Measurements from ENCODE around the gene MINK1.
"Not testable (repeated sequence)": the region's sequence is repeated elsewhere in the genome, so short reads cannot be mapped to it uniquely, and the experiment has no call there.

The MINK1 gene

DNA sequence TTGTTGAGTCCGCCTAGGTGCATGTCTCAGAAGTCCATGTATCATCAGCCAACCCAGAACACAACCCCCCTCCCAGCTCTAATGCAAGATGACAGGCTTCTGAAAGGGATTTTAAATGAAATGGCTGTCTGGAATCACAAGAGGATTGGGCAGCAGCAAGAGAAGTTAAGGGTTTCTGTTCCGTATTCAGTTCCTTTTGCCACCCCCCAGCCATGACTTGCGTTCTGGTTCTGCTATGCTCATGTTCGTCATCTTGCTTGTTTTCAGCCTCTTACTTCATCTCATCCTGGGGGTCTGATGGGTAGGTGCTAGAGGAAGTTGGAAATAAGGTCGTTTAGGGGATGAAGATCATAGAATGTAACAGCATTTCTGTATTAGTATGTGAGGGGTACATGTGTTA is 12.0 kb downstream of the MINK1 start:
- no peak for DNase-seq (ENCODE audit: low read depth in 1 of 2, low spot score in 1 of 2)

GRCh38 chr17:4846635-4847390 is 13.7 kb downstream of the MINK1 start:
- DNase-seq (ENCODE audit: low read depth in 1 of 2, low spot score in 1 of 2), result no peak

GRCh38 chr17:4849011-4849536 is 15.9 kb downstream of the MINK1 start:
- no peak for DNase-seq (ENCODE audit: low read depth in 1 of 2, low spot score in 1 of 2)

GRCh38 chr17:4850246-4850645 is 17.1 kb downstream of the MINK1 start:
- DNase-seq (ENCODE audit: low read depth in 1 of 2, low spot score in 1 of 2), result no peak

- DNase-seq (ENCODE audit: low read depth in 1 of 2, low spot score in 1 of 2), result no peak
Observed at GRCh38 chr17:4851084-4851483, 17.9 kb downstream of the MINK1 start.

GRCh38 chr17:4852567-4853207 is 19.5 kb downstream of the MINK1 start:
- no peak for DNase-seq (ENCODE audit: low read depth in 1 of 2, low spot score in 1 of 2)

GRCh38 chr17:4853208-4853671 is 20.1 kb downstream of the MINK1 start:
- no peak for DNase-seq (ENCODE audit: low read depth in 1 of 2, low spot score in 1 of 2)

DNA sequence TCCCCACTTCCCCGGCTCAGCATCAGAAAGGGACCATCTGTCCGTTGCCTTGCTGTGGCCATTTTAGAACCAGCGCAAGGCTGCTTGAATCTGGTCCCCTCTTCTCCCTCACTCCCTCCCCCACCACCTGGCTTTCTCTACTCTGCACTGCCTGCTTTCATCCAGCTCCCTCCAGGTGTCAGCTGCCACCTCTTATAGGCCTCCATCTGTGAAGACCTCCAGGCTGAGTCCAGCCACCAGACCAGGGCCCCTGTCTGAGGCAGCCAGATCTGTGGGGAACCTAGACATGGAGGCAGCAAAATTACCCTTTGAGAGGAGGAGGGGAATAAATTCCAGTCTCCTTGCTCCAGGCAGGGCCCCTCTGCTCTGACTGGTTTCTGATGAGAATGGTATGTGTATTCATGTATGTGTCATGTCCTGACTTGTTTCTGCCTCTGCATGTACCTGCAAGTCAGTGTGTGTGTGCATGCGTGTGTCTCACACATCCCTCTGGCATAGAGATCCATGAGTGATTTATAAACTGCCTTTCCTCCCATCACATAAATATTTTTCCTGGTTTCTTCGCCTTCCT is 21.1 kb downstream of the MINK1 start:
- DNase-seq (ENCODE audit: low read depth in 1 of 2, low spot score in 1 of 2), result no peak

DNA sequence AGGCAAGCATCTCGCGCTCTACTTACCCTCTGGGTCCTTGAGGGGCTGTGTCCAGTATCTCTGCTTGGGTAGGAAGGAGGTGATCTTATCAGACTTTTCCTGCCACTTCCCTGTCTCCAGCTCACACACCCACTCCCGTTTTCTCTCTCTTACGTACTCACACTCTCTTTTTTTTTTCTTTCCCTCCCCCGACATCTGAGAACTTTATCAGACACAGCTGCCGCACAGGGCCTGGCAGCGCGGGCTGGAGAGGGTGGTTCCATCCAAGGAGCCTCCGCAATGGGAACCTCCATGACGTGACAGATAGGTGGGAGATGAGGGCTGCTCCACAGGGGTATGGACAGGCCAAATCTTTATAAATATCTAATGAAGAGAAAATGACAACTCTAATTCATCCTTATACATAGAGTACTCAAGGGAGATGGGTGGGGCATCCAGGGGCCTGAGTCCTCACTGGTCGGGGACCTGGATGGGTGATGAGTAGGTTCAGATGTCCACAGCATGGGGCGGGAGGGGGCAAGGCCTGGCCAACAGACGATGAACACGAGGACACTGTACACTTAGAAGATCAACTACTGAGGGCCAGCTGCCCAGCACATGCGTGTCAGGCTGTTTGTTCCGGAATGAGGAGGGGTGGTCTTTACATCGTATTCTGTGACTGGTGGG is 23.3 kb downstream of the MINK1 start:
- DNase-seq (ENCODE audit: low read depth in 1 of 2, low spot score in 1 of 2), result no peak

DNA sequence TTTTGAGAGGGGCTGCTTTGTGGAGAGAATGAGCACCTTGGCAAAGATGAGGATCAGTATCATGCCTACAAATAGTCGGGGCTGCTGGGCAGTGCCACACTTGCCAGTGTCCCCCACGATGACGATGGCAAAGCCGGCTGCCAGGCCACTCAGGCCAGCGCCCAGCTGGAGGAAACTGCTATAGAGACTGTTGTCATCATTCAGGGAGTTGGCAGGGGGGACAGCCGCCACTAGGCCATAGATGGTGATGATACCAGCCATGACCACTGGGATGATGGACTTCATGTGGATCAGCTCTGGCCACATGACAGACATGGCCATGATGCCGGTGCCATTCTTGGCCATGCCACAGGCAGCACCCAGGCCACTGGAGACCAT is 23.8 kb downstream of the MINK1 start:
- no peak for DNase-seq (ENCODE audit: low read depth in 1 of 2, low spot score in 1 of 2)

- not testable (repeated sequence) for DNase-seq (ENCODE audit: low read depth in 1 of 2, low spot score in 1 of 2)
Observed at GRCh38 chr17:4857347-4857746, 24.2 kb downstream of the MINK1 start.

GRCh38 chr17:4858068-4858881 is 25.1 kb downstream of the MINK1 start:
- no peak for DNase-seq (ENCODE audit: low read depth in 1 of 2, low spot score in 1 of 2)

DNA sequence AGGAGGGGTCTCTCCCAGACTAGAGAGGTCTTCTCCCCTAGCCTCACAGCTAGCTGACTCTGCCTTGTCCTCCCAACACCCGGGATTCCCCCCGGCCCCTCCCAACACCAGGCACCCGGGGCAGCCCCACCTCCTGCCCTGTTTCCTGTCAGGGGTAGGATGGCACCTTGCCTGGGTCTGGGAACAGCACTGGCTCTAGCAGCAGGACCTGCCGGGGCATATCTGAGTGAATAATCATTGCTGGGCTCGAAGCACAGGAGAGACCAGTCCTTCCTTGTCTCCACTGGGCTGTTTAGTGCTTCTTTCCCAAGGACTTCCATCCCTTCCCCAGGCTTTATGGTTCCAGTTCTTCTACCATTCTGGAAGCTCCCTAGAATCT is 25.7 kb downstream of the MINK1 start:
- DNase-seq (ENCODE audit: low read depth in 1 of 2, low spot score in 1 of 2), result no peak

DNA sequence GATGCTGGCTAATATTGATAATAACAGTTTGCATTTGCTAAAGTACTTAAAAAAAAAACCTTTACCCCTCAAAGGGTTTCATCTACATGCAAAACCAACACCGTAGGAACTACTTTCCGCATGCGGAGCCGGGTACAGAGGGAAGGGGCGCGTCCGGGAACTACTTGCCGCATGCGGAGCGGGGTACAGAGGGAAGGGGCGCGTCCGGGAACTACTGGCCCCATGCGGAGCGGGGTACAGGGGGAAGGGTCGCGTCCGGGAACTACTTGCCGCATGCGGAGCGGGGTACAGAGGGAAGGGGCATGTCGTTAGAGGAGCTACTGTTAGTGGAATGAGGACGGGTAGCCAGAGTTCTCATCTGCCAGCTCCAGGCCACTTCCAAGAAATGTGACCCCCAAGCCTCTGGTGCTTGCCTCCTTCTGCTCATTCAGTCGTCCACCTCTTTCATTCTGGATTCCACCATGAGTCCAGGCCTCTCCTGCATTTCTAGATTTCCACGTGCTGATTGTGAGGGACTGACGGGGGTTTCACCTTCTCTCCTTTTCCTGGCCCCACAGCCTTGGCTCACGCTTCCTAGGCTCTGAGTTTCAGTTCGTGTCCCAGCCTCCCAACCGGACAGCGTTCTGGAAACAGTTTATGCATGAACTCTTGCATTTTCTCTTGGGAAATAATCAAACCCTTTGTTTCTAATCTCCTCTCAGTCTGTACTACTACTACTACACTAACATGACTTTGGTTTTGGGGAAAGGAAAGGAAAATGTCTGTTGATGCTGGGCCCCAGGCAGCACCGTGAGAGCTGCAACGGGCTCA is 26.9 kb downstream of the MINK1 start:
- no peak for DNase-seq (ENCODE audit: low read depth in 1 of 2, low spot score in 1 of 2)

GRCh38 chr17:4860651-4861050 is 27.5 kb downstream of the MINK1 start:
- no peak for DNase-seq (ENCODE audit: low read depth in 1 of 2, low spot score in 1 of 2)

DNA sequence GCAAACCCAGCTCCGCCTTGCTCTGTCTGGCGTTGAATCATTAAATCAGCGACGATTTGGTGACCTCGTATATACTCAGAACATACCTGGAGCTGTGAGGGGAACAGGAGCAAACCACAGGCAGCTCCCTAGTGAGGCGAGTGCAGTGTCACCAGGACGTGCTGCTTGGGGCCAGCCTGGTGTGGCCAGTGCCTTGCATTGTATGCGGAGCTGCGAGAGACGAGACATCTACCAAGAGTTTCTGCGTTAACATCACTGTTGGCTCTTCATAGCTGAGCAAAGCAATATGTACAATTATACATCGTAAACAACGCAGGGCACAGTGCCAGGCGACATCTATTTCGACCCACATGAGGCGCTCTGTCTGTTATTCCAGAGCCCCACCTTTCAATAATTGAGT is 27.9 kb downstream of the MINK1 start:
- no peak for DNase-seq (ENCODE audit: low read depth in 1 of 2, low spot score in 1 of 2)

GRCh38 chr17:4862720-4863119 is 29.6 kb downstream of the MINK1 start:
- no peak for DNase-seq (ENCODE audit: low read depth in 1 of 2, low spot score in 1 of 2)

GRCh38 chr17:4863321-4863720 is 30.2 kb downstream of the MINK1 start:
- no peak for DNase-seq (ENCODE audit: low read depth in 1 of 2, low spot score in 1 of 2)

DNA sequence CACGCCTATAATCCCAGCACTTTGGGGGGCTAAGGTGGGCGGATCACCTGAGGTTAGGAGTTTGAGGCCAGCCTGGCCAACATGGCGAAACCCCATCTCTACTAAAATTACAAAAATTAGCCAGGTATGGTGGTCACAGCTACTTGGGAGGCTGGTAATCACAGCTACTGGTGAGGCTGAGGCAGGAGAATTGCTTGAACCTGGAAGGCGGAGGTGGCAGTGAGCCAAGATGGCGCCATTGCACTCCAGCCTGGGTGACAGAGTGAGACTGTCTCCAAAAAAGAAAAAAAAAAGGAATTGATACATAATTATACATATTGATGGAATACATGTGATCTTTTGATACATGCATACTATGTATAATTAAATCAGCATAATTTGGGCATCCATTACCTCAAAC is 34.4 kb downstream of the MINK1 start:
- DNase-seq (ENCODE audit: low read depth in 1 of 2, low spot score in 1 of 2), result not testable (repeated sequence)
